ENCODE measurements around the gene SH3PXD2B. TPM values are rescaled to one million over a fixed set of nuclear protein-coding genes. Genes with fewer than 3 reads are reported as not detected.

SH3PXD2B gene
- total RNA-seq, 2 experiments from 2014 or later = 0.60 to 0.95 TPM

- intact Hi-C loops (cut with DNase I, micrococcal nuclease) = no loop called here
- H3K4me1 ChIP-seq (ENCODE audit: insufficient read depth, low read length) = no peaks in the 10 kb centered on the region
- Mint-ChIP-seq H3K9me3 (no peaks in the 10 kb centered on the region), H3K36me3 (ENCODE audit: low read depth) (no peaks in the 10 kb centered on the region), H3K27me3 (peaks cover 6% of the 10 kb centered on the region), H3K27ac (no peak overlapping the region), H3K4me1 (ENCODE audit: low read depth) (no peaks in the 10 kb centered on the region), H3K4me3 (no peak overlapping the region)
- ATAC-seq (ENCODE audit: poor library complexity) (no peak), DNase-seq (peak in 1 of 14 experiments; percentile 9)
- H3K36me3 ChIP-seq (ENCODE audit: insufficient read depth, low read length) = no peaks in the 10 kb centered on the region
- H3K4me3 ChIP-seq (ENCODE audit: low read length) = no peak overlapping the region
- no peak for TF ChIP-seq CTCF (IDR thresholded peaks at IDR 0.05)
- ChIA-PET POLR2A (no interaction called here), CTCF (no interaction called here)
- no peak overlapping the region for H3K27ac ChIP-seq (ENCODE audit: low read depth in 1 of 2, low read length in 2 of 2)
- H3K9me3 ChIP-seq (ENCODE audit: control insufficient read depth in 1 of 2, insufficient read depth in 1 of 2, low read length in 2 of 2) = peaks cover 0 to 14% of the 10 kb centered on the region in 2 experiments
- peaks cover 0 to 4% of the 10 kb centered on the region in 2 experiments for H3K27me3 ChIP-seq (ENCODE audit: control insufficient read depth in 1 of 2, insufficient read depth in 2 of 2, low read length in 2 of 2)
Measured at GRCh38 chr5:172407241-172407691, 47.1 kb downstream of the SH3PXD2B start.

- peaks cover 0 to 14% of the 10 kb centered on the region in 2 experiments for H3K9me3 ChIP-seq (ENCODE audit: control insufficient read depth in 1 of 2, insufficient read depth in 1 of 2, low read length in 2 of 2)
- H3K4me1 ChIP-seq (ENCODE audit: insufficient read depth, low read length) = no peaks in the 10 kb centered on the region
- TF ChIP-seq CTCF (IDR thresholded peaks at IDR 0.05) = no peak
- peaks cover 0 to 4% of the 10 kb centered on the region in 2 experiments for H3K27me3 ChIP-seq (ENCODE audit: control insufficient read depth in 1 of 2, insufficient read depth in 2 of 2, low read length in 2 of 2)
- DNase-seq (no peak), ATAC-seq (ENCODE audit: poor library complexity) (no peak)
- no peak overlapping the region for H3K27ac ChIP-seq (ENCODE audit: low read depth in 1 of 2, low read length in 2 of 2)
- Mint-ChIP-seq H3K36me3 (ENCODE audit: low read depth) (no peaks in the 10 kb centered on the region), H3K9me3 (no peaks in the 10 kb centered on the region), H3K4me3 (no peak overlapping the region), H3K27ac (no peak overlapping the region), H3K4me1 (ENCODE audit: low read depth) (no peaks in the 10 kb centered on the region), H3K27me3 (peaks cover 6% of the 10 kb centered on the region)
- H3K4me3 ChIP-seq (ENCODE audit: low read length) = no peak overlapping the region
- POLR2A ChIA-PET = no interaction called here
- intact Hi-C loops (cut with DNase I, micrococcal nuclease) = no loop called here
- CTCF ChIA-PET = no interaction called here
- no peaks in the 10 kb centered on the region for H3K36me3 ChIP-seq (ENCODE audit: insufficient read depth, low read length)
Measured at GRCh38 chr5:172405226-172406107, 48.9 kb downstream of the SH3PXD2B start.

- no peak overlapping the region for H3K27ac ChIP-seq (ENCODE audit: low read depth in 1 of 2, low read length in 2 of 2)
- no peak overlapping the region for H3K4me3 ChIP-seq (ENCODE audit: low read length)
- ChIA-PET CTCF (no interaction called here), POLR2A (no interaction called here)
- no peaks in the 10 kb centered on the region for H3K4me1 ChIP-seq (ENCODE audit: insufficient read depth, low read length)
- DNase-seq (no peak), ATAC-seq (ENCODE audit: poor library complexity) (no peak)
- Mint-ChIP-seq H3K4me1 (ENCODE audit: low read depth) (no peaks in the 10 kb centered on the region), H3K4me3 (no peak overlapping the region), H3K27ac (no peak overlapping the region), H3K9me3 (no peaks in the 10 kb centered on the region), H3K36me3 (ENCODE audit: low read depth) (no peaks in the 10 kb centered on the region), H3K27me3 (peaks cover under 1% of the 10 kb centered on the region)
- TF ChIP-seq CTCF (IDR thresholded peaks at IDR 0.05) = no peak
- peaks cover 0 to 13% of the 10 kb centered on the region in 2 experiments for H3K9me3 ChIP-seq (ENCODE audit: control insufficient read depth in 1 of 2, insufficient read depth in 1 of 2, low read length in 2 of 2)
- intact Hi-C loops (cut with DNase I, micrococcal nuclease) = no loop called here
- H3K27me3 ChIP-seq (ENCODE audit: control insufficient read depth in 1 of 2, insufficient read depth in 2 of 2, low read length in 2 of 2) = peaks cover 0 to 4% of the 10 kb centered on the region in 2 experiments
- H3K36me3 ChIP-seq (ENCODE audit: insufficient read depth, low read length) = no peaks in the 10 kb centered on the region
Measured at GRCh38 chr5:172404746-172405145, 49.6 kb downstream of the SH3PXD2B start.

Data from CD4-positive, alpha-beta T cell (primary cell).